H1 (cell line): ENCODE measurements around the gene RSL24D1. TPM values are rescaled to one million over a fixed set of nuclear protein-coding genes. Genes with fewer than 3 reads are reported as not detected.

Source experiments
- CTCF ChIA-PET: fragments of 300-600 bp; sonication (Branson Sonifier 250); formaldehyde crosslinking; loops from one replicate; lab custom pipeline; 2021; ENCODE audit not compliant: partially characterized antibody; lab: Charles Lee
- POLR2A ChIA-PET: fragments of 300-600 bp; sonication (Branson Sonifier 250); formaldehyde crosslinking; loops from one replicate; lab custom pipeline; 2021; ENCODE audit warnings: inconsistent platforms; ENCODE audit not compliant: partially characterized antibody; lab: Charles Lee
- DNase-seq, 2 experiments: peaks; one replicate each; pipeline versions ENCODE4 v3.0.0 to v3.0.0-alpha.2; 2010 to 2022; ENCODE audit warnings: low spot score in 2 of 2, low read depth in 1 of 2, mixed read lengths in 1 of 2
- FAIRE-seq: peaks from 2 replicates; lab custom pipeline; 2011; peaks lifted over from hg19 to GRCh38; lab: Jason Lieb, UNC
- H2AFZ ChIP-seq: 2 replicates; pipeline ENCODE4 v1.8.1; 2012; ENCODE audit warnings: low read length, inconsistent platforms
- H2AK5ac ChIP-seq: 2 replicates; pipeline ENCODE4 v1.6.1; 2013; ENCODE audit warnings: low read depth, low read length
- H2BK120ac ChIP-seq: replicated peaks from 2 replicates; pipeline ENCODE3; 2013; ENCODE audit warnings: low read depth, low read length, inconsistent platforms
- H2BK12ac ChIP-seq: 2 replicates; pipeline ENCODE4 v1.6.1; 2013; ENCODE audit warnings: low read depth, low read length
- H2BK15ac ChIP-seq: 2 replicates; pipeline ENCODE4 v1.6.1; 2013; ENCODE audit warnings: low read length
- H2BK20ac ChIP-seq: 2 replicates; pipeline ENCODE4 v1.6.1; 2013; ENCODE audit warnings: low read length
- H2BK5ac ChIP-seq: 2 replicates; pipeline ENCODE4 v1.6.1; 2013; ENCODE audit warnings: low read depth, low read length
- H3K14ac ChIP-seq: 2 replicates; pipeline ENCODE4 v1.6.1; 2013; ENCODE audit warnings: inconsistent platforms; ENCODE audit not compliant: insufficient read length
- H3K18ac ChIP-seq: 2 replicates; pipeline ENCODE4 v1.6.1; 2013; ENCODE audit warnings: low read length; ENCODE audit errors: extremely low read depth
- H3K23ac ChIP-seq: 2 replicates; pipeline ENCODE4 v1.6.1; 2013; ENCODE audit warnings: inconsistent platforms; ENCODE audit not compliant: insufficient read length
- H3K23me2 ChIP-seq: 2 replicates; pipeline ENCODE4 v1.6.1; 2013; ENCODE audit warnings: low read depth, low read length
- H3K27ac ChIP-seq: 2 replicates; pipeline ENCODE4 v1.6.1; 2011; ENCODE audit warnings: low read depth, low read length, inconsistent platforms
- H3K27me3 ChIP-seq, 4 experiments: replicated peaks in 1 of 4; 1 replicate in 1 of 4; 2 replicates in 3 of 4; pipeline versions ENCODE4 v1.6.1 to v1.8.1; 2011 to 2013; ENCODE audit warnings: low read length in 3 of 4, mild to moderate bottlenecking in 3 of 4, inconsistent platforms in 2 of 4, mixed read lengths in 2 of 4, moderate library complexity in 1 of 4; ENCODE audit not compliant: control insufficient read depth in 3 of 4, insufficient read depth in 3 of 4; ENCODE audit errors: extremely low read depth in 1 of 4
- H3K36me3 ChIP-seq, 4 experiments: 2 replicates each; pipeline versions ENCODE4 v1.6.1 to v1.8.1; 2011 to 2013; ENCODE audit warnings: mild to moderate bottlenecking in 4 of 4, low read length in 3 of 4, moderate library complexity in 2 of 4, control low read depth in 1 of 4, inconsistent platforms in 1 of 4; ENCODE audit not compliant: insufficient read depth in 4 of 4, control insufficient read depth in 2 of 4
- H3K4ac ChIP-seq: replicated peaks from 2 replicates; pipeline ENCODE3; 2013; ENCODE audit warnings: low read length, low read depth, mixed read lengths, inconsistent platforms; ENCODE audit not compliant: insufficient read length
- H3K4me1 ChIP-seq, 4 experiments: replicated peaks in 1 of 4; 1 replicate in 1 of 4; 2 replicates in 3 of 4; pipeline versions ENCODE4 v1.6.1 to v1.8.1; 2011 to 2013; ENCODE audit warnings: low read length in 3 of 4, inconsistent platforms in 2 of 4, mixed read lengths in 1 of 4; ENCODE audit not compliant: insufficient read depth in 4 of 4, control insufficient read depth in 3 of 4
- H3K4me2 ChIP-seq, 2 experiments: 2 replicates each; pipeline versions ENCODE4 v1.6.1 to v1.8.1; 2011 to 2013; ENCODE audit warnings: low read depth in 2 of 2, low read length in 2 of 2, control low read depth in 1 of 2, inconsistent platforms in 1 of 2, mild to moderate bottlenecking in 1 of 2; ENCODE audit not compliant: insufficient read depth in 1 of 2
- H3K4me3 ChIP-seq, 4 experiments: fragments of 200-600, 300-600 bp in 1 of 4; sonication (generic), shearing (Covaris generic), sonication (Bioruptor Twin) in 1 of 4; 2 replicates each; pipeline versions ENCODE4 v1.5.1 to v1.8.1; 2011 to 2016; ENCODE audit warnings: low read length in 4 of 4, low read depth in 3 of 4, control low read depth in 2 of 4, inconsistent platforms in 2 of 4, mild to moderate bottlenecking in 2 of 4, mixed read lengths in 1 of 4, moderate library complexity in 1 of 4; ENCODE audit not compliant: insufficient read depth in 2 of 4; ENCODE audit errors: extremely low read depth in 1 of 4
- H3K56ac ChIP-seq: replicated peaks from 2 replicates; pipeline ENCODE3; 2013; ENCODE audit warnings: low read depth, mild to moderate bottlenecking, mixed read lengths, low read length, inconsistent platforms; ENCODE audit not compliant: insufficient read length
- H3K79me1 ChIP-seq: 2 replicates; pipeline ENCODE4 v1.6.1; 2013; ENCODE audit warnings: low read depth, low read length, control low read depth
- H3K79me2 ChIP-seq, 2 experiments: 2 replicates each; pipeline versions ENCODE4 v1.6.1 to v1.8.1; 2012 to 2013; ENCODE audit warnings: low read length in 2 of 2, mild to moderate bottlenecking in 2 of 2, inconsistent platforms in 1 of 2; ENCODE audit not compliant: insufficient read depth in 2 of 2, control insufficient read depth in 1 of 2
- H3K9ac ChIP-seq, 4 experiments: replicated peaks in 1 of 4; 1 replicate in 1 of 4; 2 replicates in 3 of 4; pipeline versions ENCODE4 v1.6.1 to v1.8.1; 2011 to 2013; ENCODE audit warnings: low read depth in 3 of 4, low read length in 3 of 4, control low read depth in 2 of 4, mild to moderate bottlenecking in 2 of 4, moderate library complexity in 2 of 4, inconsistent platforms in 1 of 4; ENCODE audit errors: extremely low read depth in 1 of 4
- H3K9me3 ChIP-seq, 2 experiments: 2 replicates each; pipeline versions ENCODE4 v1.6.1 to v1.8.1; 2012 to 2013; ENCODE audit warnings: mild to moderate bottlenecking in 2 of 2, moderate library complexity in 2 of 2, control low read depth in 1 of 2, inconsistent platforms in 1 of 2, low read depth in 1 of 2, low read length in 1 of 2, mixed read lengths in 1 of 2; ENCODE audit not compliant: insufficient read depth in 2 of 2
- H4K20me1 ChIP-seq, 2 experiments: replicated peaks in 1 of 2; 2 replicates each; pipeline versions ENCODE3 to v1.8.1; 2011 to 2013; ENCODE audit warnings: inconsistent platforms in 2 of 2, low read length in 2 of 2, mild to moderate bottlenecking in 1 of 2; ENCODE audit not compliant: insufficient read depth in 2 of 2, control insufficient read depth in 1 of 2
- H4K5ac ChIP-seq: 2 replicates; pipeline ENCODE4 v1.6.1; 2013; ENCODE audit warnings: low read length, low read depth, mixed read lengths, inconsistent platforms; ENCODE audit not compliant: insufficient read length
- H4K8ac ChIP-seq: 2 replicates; pipeline ENCODE4 v1.8.0; 2013; ENCODE audit warnings: mild to moderate bottlenecking, moderate library complexity, low read length, inconsistent platforms; ENCODE audit not compliant: insufficient read depth; ENCODE audit errors: extremely low read depth
- H4K91ac ChIP-seq: replicated peaks from 2 replicates; pipeline ENCODE3; 2013; ENCODE audit warnings: low read length, mixed read lengths, inconsistent platforms; ENCODE audit not compliant: insufficient read length
- FOSL1 ChIP-seq: IDR thresholded peaks from 2 replicates; pipeline ENCODE4 v1.6.1; 2011; ENCODE audit warnings: mild to moderate bottlenecking, low read depth, low read length, moderate library complexity; ENCODE audit not compliant: insufficient read depth
- SRF ChIP-seq: IDR thresholded peaks from 2 replicates; pipeline ENCODE4 v1.6.1; 2011; ENCODE audit warnings: mild to moderate bottlenecking, low read depth, low read length, moderate library complexity
- polyA plus RNA-seq, 7 experiments: library from polyadenylated mRNA; depleted of rRNA in 3 of 7; stranded (reverse) in 5 of 7; unstranded in 2 of 7; fragments of >200 nt in 5 of 7; fragments of 200-250 nt in 2 of 7; gene quantifications; 1 replicate in 5 of 7; 2 replicates in 1 of 7; 4 replicates in 1 of 7; pipeline versions ENCODE4 v1.2.1 to v1.2.3, GENCODE V29; 2011 to 2013; ENCODE audit warnings: missing spikeins in 2 of 7, mixed read lengths in 2 of 7
- total RNA-seq: library from RNA; stranded (reverse); fragmentation: NEBNext Ultra II Directional; extraction: Animal tissue kit (Norgen Biotek cat#: 25700); gene quantifications from 2 replicates; pipeline ENCODE4 v1.2.1, GENCODE V29; 2021

Gene RSL24D1
- total and polyA plus RNA-seq, 2 of the 8 experiments (the other 6 are each of a cell fraction or from before 2014, with no cell fraction given): 45.7 to 130 TPM

- H4K20me1 ChIP-seq: no peaks in the 10 kb centered on the region
- no peak overlapping the region for H4K8ac ChIP-seq
- ChIA-PET CTCF (no interaction called here), POLR2A (no interaction called here)
- no peaks in the 10 kb centered on the region for H3K4me1 ChIP-seq
- no peak overlapping the region for H2BK15ac ChIP-seq
- no peak overlapping the region for H4K91ac ChIP-seq
- H2BK5ac ChIP-seq: no peak overlapping the region
- H3K27me3 ChIP-seq: no peaks in the 10 kb centered on the region
- H4K5ac ChIP-seq: no peak overlapping the region
- DNase-seq: no peak
- no peak overlapping the region for H3K18ac ChIP-seq
- H2BK12ac ChIP-seq: no peak overlapping the region
- no peak overlapping the region for H2AK5ac ChIP-seq
- no peak overlapping the region for H3K14ac ChIP-seq
- H3K4me3 ChIP-seq: no peak overlapping the region
- no peak overlapping the region for H2AFZ ChIP-seq
- H3K79me2 ChIP-seq: no peaks in the 10 kb centered on the region
- no peak overlapping the region for H3K23ac ChIP-seq
- FAIRE-seq: no peak
- no peak overlapping the region for H3K27ac ChIP-seq
- no peak overlapping the region for H2BK20ac ChIP-seq
- H3K9me3 ChIP-seq: no peaks in the 10 kb centered on the region
- H3K36me3 ChIP-seq: no peaks in the 10 kb centered on the region
- no peaks in the 10 kb centered on the region for H3K79me1 ChIP-seq
- no peak overlapping the region for H3K56ac ChIP-seq
- no peak overlapping the region for H2BK120ac ChIP-seq
- no peak overlapping the region for H3K4me2 ChIP-seq
- no peaks in the 10 kb centered on the region for H3K23me2 ChIP-seq
- no peak overlapping the region for H3K4ac ChIP-seq
- TF ChIP-seq FOSL1 (no peak), SRF (0 out of 2 replicates have a peak, but pooled peaks have one; percentile 38)
- no peak overlapping the region for H3K9ac ChIP-seq
Observed at GRCh38 chr15:55224892-55225291, 28.2 kb upstream of the RSL24D1 start.
